Lower lobe of right lung (tissue), 2 donors: ENCODE results near the gene DEAF1. TPM values are rescaled to one million over a fixed set of nuclear protein-coding genes. Genes with fewer than 3 reads are reported as not detected.

ENCODE experiments used
- ATAC-seq, 2 donors: fragments of 200-7000 bp; cut with Tn5 transposase; one replicate each; pipeline ENCODE4 v1.9.1; 2020 to 2022; ENCODE audit warnings: mild to moderate bottlenecking in 2 of 2, moderate library complexity in 2 of 2
- DNase-seq: peaks from one replicate; pipeline ENCODE4 v3.0.0-alpha.2; 2020
- H3K27ac ChIP-seq: fragments of 200-600 bp; one replicate; pipeline ENCODE4 v1.8.0; 2022
- H3K27me3 ChIP-seq: fragments of 200-600 bp; one replicate; pipeline ENCODE4 v1.8.0; 2022; ENCODE audit warnings: low read depth
- H3K36me3 ChIP-seq: fragments of 200-600 bp; one replicate; pipeline ENCODE4 v1.8.0; 2022; ENCODE audit warnings: mild to moderate bottlenecking
- H3K4me1 ChIP-seq: fragments of 200-600 bp; one replicate; pipeline ENCODE4 v1.8.0; 2022
- H3K4me3 ChIP-seq: fragments of 200-600 bp; one replicate; pipeline ENCODE4 v1.8.0; 2022; ENCODE audit warnings: mild to moderate bottlenecking
- H3K9me3 ChIP-seq: fragments of 200-600 bp; one replicate; pipeline ENCODE4 v1.8.0; 2022
- intact Hi-C: fragments of 100-400 bp; cut with DNase I; formaldehyde crosslinking; loops from one replicate; pipeline ENCODE4 v1.11.0; 2022
- total RNA-seq: library from RNA; stranded (reverse); fragmentation: NEBNext Ultra II Directional; extraction: Animal tissue kit (Norgen Biotek cat#: 25700); gene quantifications from one replicate; pipeline ENCODE4 v1.2.1, GENCODE V29; 2021
- TF ChIP-seq, protein P1 (sequence below): fragments of 200-600 bp; IDR thresholded peaks from one replicate; pipeline ENCODE4 v1.8.0; 2022; ENCODE audit warnings: antibody characterized with exemption, mild to moderate bottlenecking
- donor health status: DM: no; HTN: yes; CAD: no; lungs with severe emphysema.

DEAF1 gene
- total RNA-seq, 1 donor from 2014 or later: 32.0 TPM

- Histone ChIP-seq H3K4me3 (no peak overlapping the region), H3K4me1 (peaks cover 16% of the 10 kb centered on the region), H3K36me3 (peaks cover 22% of the 10 kb centered on the region), H3K27ac (no peak overlapping the region), H3K27me3 (peaks cover 32% of the 10 kb centered on the region), H3K9me3 (no peaks in the 10 kb centered on the region)
- DNase-seq: no peak
- ATAC-seq: no peak
- TF ChIP-seq, protein P1, sequence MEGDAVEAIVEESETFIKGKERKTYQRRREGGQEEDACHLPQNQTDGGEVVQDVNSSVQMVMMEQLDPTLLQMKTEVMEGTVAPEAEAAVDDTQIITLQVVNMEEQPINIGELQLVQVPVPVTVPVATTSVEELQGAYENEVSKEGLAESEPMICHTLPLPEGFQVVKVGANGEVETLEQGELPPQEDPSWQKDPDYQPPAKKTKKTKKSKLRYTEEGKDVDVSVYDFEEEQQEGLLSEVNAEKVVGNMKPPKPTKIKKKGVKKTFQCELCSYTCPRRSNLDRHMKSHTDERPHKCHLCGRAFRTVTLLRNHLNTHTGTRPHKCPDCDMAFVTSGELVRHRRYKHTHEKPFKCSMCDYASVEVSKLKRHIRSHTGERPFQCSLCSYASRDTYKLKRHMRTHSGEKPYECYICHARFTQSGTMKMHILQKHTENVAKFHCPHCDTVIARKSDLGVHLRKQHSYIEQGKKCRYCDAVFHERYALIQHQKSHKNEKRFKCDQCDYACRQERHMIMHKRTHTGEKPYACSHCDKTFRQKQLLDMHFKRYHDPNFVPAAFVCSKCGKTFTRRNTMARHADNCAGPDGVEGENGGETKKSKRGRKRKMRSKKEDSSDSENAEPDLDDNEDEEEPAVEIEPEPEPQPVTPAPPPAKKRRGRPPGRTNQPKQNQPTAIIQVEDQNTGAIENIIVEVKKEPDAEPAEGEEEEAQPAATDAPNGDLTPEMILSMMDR: no peak
- intact Hi-C loops: no loop called here
Observed at GRCh38 chr11:640021-640706, 54.9 kb downstream of the DEAF1 start.

- peaks cover 16% of the 10 kb centered on the region for H3K4me1 ChIP-seq
- H3K9me3 ChIP-seq: no peaks in the 10 kb centered on the region
- no peak overlapping the region for H3K4me3 ChIP-seq
- peaks cover 32% of the 10 kb centered on the region for H3K27me3 ChIP-seq
- no peak for ATAC-seq
- DNase-seq: no peak
- intact Hi-C loops: no loop called here
- TF ChIP-seq, protein P1: no peak
- no peak overlapping the region for H3K27ac ChIP-seq
- H3K36me3 ChIP-seq: peaks cover 21% of the 10 kb centered on the region
Observed at GRCh38 chr11:639332-639955, 55.6 kb downstream of the DEAF1 start.

- TF ChIP-seq, protein P1: no peak
- ATAC-seq: no peak
- intact Hi-C loops: no loop called here
Observed at GRCh38 chr11:638631-639331, 56.2 kb downstream of the DEAF1 start.

DNA sequence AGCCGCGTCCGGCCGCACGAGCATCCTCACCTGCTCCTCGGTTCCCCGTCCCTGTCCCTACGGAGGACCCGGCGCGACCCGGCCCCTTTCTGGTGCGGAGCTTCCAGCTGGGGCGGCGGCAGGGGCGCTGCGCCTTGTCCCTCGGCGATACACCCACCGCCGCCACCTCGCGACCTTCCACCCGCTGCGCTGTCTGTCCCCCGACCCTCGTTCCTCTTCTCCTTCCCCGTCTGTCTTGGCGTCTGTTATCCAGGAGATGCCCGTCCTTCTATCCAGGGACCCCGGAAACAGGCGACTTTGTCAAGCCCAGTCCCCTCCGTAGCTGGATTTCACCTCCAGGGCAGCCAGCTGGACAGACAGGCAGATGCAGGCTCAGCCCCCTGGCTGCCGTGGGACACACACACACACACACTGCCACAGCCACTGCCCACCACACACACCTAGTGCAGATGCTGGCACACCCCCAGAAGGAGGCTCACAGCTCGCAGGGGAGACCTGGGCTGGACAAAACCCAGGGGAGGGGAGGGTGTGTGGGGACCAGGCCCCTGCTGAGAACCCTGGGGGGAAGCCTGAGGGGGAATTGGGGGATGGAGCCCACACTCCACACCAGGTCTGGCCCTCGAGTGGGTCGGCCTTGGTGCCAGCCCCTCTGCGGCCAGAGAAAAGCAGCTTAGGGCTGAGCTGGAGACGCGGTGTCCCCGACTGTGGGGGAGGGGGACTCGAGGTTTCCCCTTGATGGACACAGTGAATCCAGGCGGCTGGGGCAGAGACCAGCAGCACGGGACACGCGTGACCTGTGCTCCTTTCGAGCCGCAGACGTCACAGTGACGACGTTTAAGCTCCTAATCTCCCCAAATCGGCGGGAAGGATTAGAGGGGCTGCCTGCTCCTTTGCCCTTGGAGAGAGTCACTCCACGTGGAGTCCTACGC, 57.2 kb downstream of the DEAF1 start:
- TF ChIP-seq, protein P1: no peak
- no peaks in the 10 kb centered on the region for H3K9me3 ChIP-seq
- H3K4me1 ChIP-seq: peaks cover 16% of the 10 kb centered on the region
- intact Hi-C loops: no loop called here
- peaks cover 32% of the 10 kb centered on the region for H3K27me3 ChIP-seq
- ATAC-seq (no peak), DNase-seq (no peak)
- H3K36me3 ChIP-seq: peaks cover 9% of the 10 kb centered on the region
- H3K27ac ChIP-seq: no peak overlapping the region
- peak overlapping the region; percentile 22 for H3K4me3 ChIP-seq

More at GRCh38 chr11:638631-639331, 56.2 kb downstream of the DEAF1 start:
- peaks cover 15% of the 10 kb centered on the region for H3K36me3 ChIP-seq
- no peak overlapping the region for H3K4me3 ChIP-seq
- no peaks in the 10 kb centered on the region for H3K9me3 ChIP-seq
- peaks cover 16% of the 10 kb centered on the region for H3K4me1 ChIP-seq
- H3K27me3 ChIP-seq: peaks cover 32% of the 10 kb centered on the region
- no peak for DNase-seq
- H3K27ac ChIP-seq: no peak overlapping the region

DNA sequence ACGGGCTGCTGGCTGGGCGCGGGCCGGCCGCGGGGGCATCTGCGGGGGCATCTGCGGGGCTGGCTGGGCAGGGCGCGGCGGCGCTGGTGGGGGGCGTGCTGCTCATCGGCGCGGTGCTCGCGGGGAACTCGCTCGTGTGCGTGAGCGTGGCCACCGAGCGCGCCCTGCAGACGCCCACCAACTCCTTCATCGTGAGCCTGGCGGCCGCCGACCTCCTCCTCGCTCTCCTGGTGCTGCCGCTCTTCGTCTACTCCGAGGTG, 57.8 kb downstream of the DEAF1 start:
- H3K27me3 ChIP-seq: peaks cover 32% of the 10 kb centered on the region
- ATAC-seq: no peak
- no peak overlapping the region for H3K27ac ChIP-seq
- H3K4me3 ChIP-seq: peak overlapping the region; percentile 22
- intact Hi-C loops: no loop called here
- peaks cover 9% of the 10 kb centered on the region for H3K36me3 ChIP-seq
- DNase-seq: no peak
- no peaks in the 10 kb centered on the region for H3K9me3 ChIP-seq
- H3K4me1 ChIP-seq: peaks cover 16% of the 10 kb centered on the region
- TF ChIP-seq, protein P1: no peak
